ENCODE measurements around the gene NEXN. TPM values are rescaled to one million over a fixed set of nuclear protein-coding genes. Genes with fewer than 3 reads are reported as not detected.

The NEXN gene
- total and polyA plus RNA-seq, 9 donors: 2.4 to 66.2 (median 13.3) TPM

- Histone ChIP-seq H3K36me3 (no peaks in the 10 kb centered on the region), H3K9me3 (no peaks in the 10 kb centered on the region), H3K27ac (no peak overlapping the region), H3K4me1 (ENCODE audit: insufficient read depth) (peaks cover 2% of the 10 kb centered on the region), H3K27me3 (no peaks in the 10 kb centered on the region), H3K4me3 (no peak overlapping the region)
- 39 to 69% (median 46%) methylated on average over 2 of the region's 2 CpGs for WGBS, 3 donors
- intact Hi-C loops (cut with DNase I): no loop called here
- no peak for TF ChIP-seq EP300 (IDR thresholded peaks at IDR 0.05)
- TF ChIP-seq CTCF (IDR thresholded peaks at IDR 0.05): no peak
- no peak for TF ChIP-seq POLR2A (IDR thresholded peaks at IDR 0.05)
- no peak for DNase-seq
Measured at GRCh38 chr1:77961392-77961791, 73.0 kb downstream of the NEXN start.

GRCh38 chr1:77966291-77966690 lies 77.9 kb downstream of the NEXN start:
- no peaks in the 10 kb centered on the region for H3K27me3 ChIP-seq
- intact Hi-C loops (cut with DNase I): no loop called here

DNA sequence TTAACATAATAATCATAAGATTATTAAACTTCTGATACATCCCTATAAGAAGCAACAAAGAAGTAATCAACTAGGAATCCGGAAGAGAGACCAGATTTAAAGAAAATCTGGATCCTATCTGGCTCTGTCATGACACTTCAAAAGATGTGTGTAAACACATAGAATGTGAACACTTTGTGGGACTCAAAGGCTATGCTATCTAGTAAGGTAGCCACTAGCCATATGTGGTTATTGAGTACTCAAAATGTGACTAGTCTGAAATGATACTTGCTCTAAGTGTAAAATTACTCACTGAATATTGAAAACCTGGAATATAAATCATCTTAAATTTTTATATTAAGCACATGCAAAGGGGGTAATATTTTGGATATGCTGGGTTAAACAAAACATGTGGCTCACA lies 81.8 kb downstream of the NEXN start:
- WGBS, 3 donors: 49 to 65% (median 60%) methylated on average over 1 of the region's 1 CpG

More at GRCh38 chr1:77966291-77966690, 77.9 kb downstream of the NEXN start:
- Histone ChIP-seq H3K4me1 (ENCODE audit: insufficient read depth) (peaks cover 3% of the 10 kb centered on the region), H3K27ac (no peak overlapping the region), H3K36me3 (no peaks in the 10 kb centered on the region), H3K4me3 (no peak overlapping the region), H3K9me3 (no peaks in the 10 kb centered on the region)
- no peak for DNase-seq
- TF ChIP-seq CTCF (IDR thresholded peaks at IDR 0.05): no peak
- no peak for TF ChIP-seq EP300 (IDR thresholded peaks at IDR 0.05)
- TF ChIP-seq POLR2A (IDR thresholded peaks at IDR 0.05): no peak
- WGBS, 3 donors: 89 to 91% (median 91%) methylated on average over 3 of the region's 3 CpGs

DNA sequence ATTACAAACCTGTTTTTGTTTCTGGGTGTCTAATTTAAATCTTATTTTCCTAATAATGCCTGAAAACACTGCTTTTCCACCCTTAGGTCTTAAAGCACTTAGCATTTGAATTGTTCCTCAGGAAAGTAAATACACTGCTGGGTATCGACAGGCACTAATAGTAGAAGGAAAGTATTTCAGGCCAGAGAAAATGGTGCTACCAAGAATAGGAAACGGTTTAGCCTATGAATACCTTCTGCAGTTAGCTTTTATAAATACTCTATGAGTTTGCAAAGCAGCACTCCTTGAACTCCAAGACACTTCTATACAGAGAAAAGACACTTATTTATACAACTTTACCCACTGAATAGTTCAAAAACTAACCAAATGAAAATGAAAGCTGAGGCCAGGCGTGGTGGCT lies 83.7 kb downstream of the NEXN start:
- Histone ChIP-seq H3K9me3 (no peaks in the 10 kb centered on the region), H3K4me1 (ENCODE audit: insufficient read depth) (peaks cover 8% of the 10 kb centered on the region), H3K4me3 (no peak overlapping the region), H3K27me3 (no peaks in the 10 kb centered on the region), H3K36me3 (no peaks in the 10 kb centered on the region), H3K27ac (no peak overlapping the region)
- TF ChIP-seq POLR2A (IDR thresholded peaks at IDR 0.05) (no peak), CTCF (IDR thresholded peaks at IDR 0.05) (no peak), EP300 (IDR thresholded peaks at IDR 0.05) (no peak)
- WGBS, 3 donors: 81 to 92% (median 86%) methylated on average over 3 of the region's 3 CpGs
- no peak for DNase-seq
- intact Hi-C loops (cut with DNase I): no loop called here

More for the DNA sequence above, 81.8 kb downstream of the NEXN start:
- DNase-seq: no peak
- H3K27ac ChIP-seq: no peak overlapping the region
- TF ChIP-seq POLR2A (IDR thresholded peaks at IDR 0.05) (no peak), CTCF (IDR thresholded peaks at IDR 0.05) (no peak), EP300 (IDR thresholded peaks at IDR 0.05) (no peak)
- H3K4me3 ChIP-seq: no peak overlapping the region
- peaks cover 7% of the 10 kb centered on the region for H3K4me1 ChIP-seq (ENCODE audit: insufficient read depth)
- H3K27me3 ChIP-seq: no peaks in the 10 kb centered on the region
- no peaks in the 10 kb centered on the region for H3K9me3 ChIP-seq
- H3K36me3 ChIP-seq: no peaks in the 10 kb centered on the region
- intact Hi-C loops (cut with DNase I): no loop called here
